T-helper 1 cell (primary cell): ENCODE measurements around the gene POLR2B.
"Not testable (repeated sequence)": the region's sequence is repeated elsewhere in the genome, so short reads cannot be mapped to it uniquely, and the experiment has no call there.

Source experiments
- DNase-seq, 5 donors: peaks; one replicate each; pipeline ENCODE4 v3.0.0-alpha.2; 2012 to 2020

Gene POLR2B

GRCh38 chr4:57055886-57056285 lies 77.2 kb downstream of the POLR2B start:
- no peak for DNase-seq

- DNase-seq, result no peak
Measured at GRCh38 chr4:57059890-57060716, 81.4 kb downstream of the POLR2B start.

GRCh38 chr4:57060717-57061067 lies 82.0 kb downstream of the POLR2B start:
- DNase-seq, result not testable (repeated sequence)

GRCh38 chr4:57061395-57061794 lies 82.7 kb downstream of the POLR2B start:
- no peak for DNase-seq

GRCh38 chr4:57063518-57063917 lies 84.8 kb downstream of the POLR2B start:
- DNase-seq, result no peak

- no peak for DNase-seq
Measured at GRCh38 chr4:57064120-57064519, 85.4 kb downstream of the POLR2B start.

GRCh38 chr4:57064811-57065711 lies 86.4 kb downstream of the POLR2B start:
- DNase-seq, result no peak

- no peak for DNase-seq
Measured at GRCh38 chr4:57065730-57066482, 87.2 kb downstream of the POLR2B start.

- DNase-seq, result no peak
Measured at GRCh38 chr4:57068237-57068981, 89.7 kb downstream of the POLR2B start.

- DNase-seq, result no peak
Measured at GRCh38 chr4:57070461-57070860, 91.8 kb downstream of the POLR2B start.

- DNase-seq, result no peak
Measured at GRCh38 chr4:57071326-57071725, 92.6 kb downstream of the POLR2B start.

- no peak for DNase-seq
Measured at GRCh38 chr4:57073559-57073958, 94.9 kb downstream of the POLR2B start.

- DNase-seq, result no peak
Measured at GRCh38 chr4:57074744-57075143, 96.0 kb downstream of the POLR2B start.

GRCh38 chr4:57075367-57075766 lies 96.7 kb downstream of the POLR2B start:
- no peak for DNase-seq

- no peak for DNase-seq
Measured at GRCh38 chr4:57076646-57077045, 98.0 kb downstream of the POLR2B start.

- DNase-seq, result no peak
Measured at GRCh38 chr4:57077550-57078343, 99.1 kb downstream of the POLR2B start.

GRCh38 chr4:57078685-57079521 lies 100.2 kb downstream of the POLR2B start:
- no peak for DNase-seq
